GM19035 (cell line): ENCODE measurements around the gene GK.
"Not testable (repeated sequence)": the region's sequence is repeated elsewhere in the genome, so short reads cannot be mapped to it uniquely, and the experiment has no call there.

Source experiments
- ATAC-seq: cut with Tn5 transposase; IDR thresholded peaks from one replicate; pipeline ENCODE4 v1.9.1; 2021; ENCODE audit not compliant: unreplicated experiment

GK gene

GRCh38 chrX:30652527-30653414 is 452 bp upstream of the GK start:
- peak; percentile 86 for ATAC-seq

DNA sequence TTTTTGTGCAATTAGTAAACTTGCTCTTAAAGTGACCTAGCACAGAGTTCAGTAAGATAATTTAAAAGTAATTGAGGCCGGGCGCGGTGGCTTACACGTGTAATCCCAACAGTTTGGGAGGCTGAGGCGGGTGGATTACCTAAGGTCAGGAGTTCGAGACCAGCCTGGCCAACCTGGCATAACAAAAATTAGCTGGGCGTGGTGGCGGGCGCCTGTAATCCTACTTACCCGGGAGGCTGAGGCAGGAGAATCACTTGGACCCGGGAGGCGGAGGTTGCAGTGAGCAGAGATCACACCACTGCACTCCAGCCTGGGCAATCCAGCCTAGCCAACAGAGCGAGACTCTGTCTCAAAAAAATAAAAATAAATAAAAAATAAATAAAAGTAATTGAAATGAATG is 1.2 kb downstream of the GK start:
- ATAC-seq = not testable (repeated sequence)

GRCh38 chrX:30654989-30655607 is 1.9 kb downstream of the GK start:
- no peak for ATAC-seq

- no peak for ATAC-seq
Measured at GRCh38 chrX:30655991-30656390, 2.8 kb downstream of the GK start.

DNA sequence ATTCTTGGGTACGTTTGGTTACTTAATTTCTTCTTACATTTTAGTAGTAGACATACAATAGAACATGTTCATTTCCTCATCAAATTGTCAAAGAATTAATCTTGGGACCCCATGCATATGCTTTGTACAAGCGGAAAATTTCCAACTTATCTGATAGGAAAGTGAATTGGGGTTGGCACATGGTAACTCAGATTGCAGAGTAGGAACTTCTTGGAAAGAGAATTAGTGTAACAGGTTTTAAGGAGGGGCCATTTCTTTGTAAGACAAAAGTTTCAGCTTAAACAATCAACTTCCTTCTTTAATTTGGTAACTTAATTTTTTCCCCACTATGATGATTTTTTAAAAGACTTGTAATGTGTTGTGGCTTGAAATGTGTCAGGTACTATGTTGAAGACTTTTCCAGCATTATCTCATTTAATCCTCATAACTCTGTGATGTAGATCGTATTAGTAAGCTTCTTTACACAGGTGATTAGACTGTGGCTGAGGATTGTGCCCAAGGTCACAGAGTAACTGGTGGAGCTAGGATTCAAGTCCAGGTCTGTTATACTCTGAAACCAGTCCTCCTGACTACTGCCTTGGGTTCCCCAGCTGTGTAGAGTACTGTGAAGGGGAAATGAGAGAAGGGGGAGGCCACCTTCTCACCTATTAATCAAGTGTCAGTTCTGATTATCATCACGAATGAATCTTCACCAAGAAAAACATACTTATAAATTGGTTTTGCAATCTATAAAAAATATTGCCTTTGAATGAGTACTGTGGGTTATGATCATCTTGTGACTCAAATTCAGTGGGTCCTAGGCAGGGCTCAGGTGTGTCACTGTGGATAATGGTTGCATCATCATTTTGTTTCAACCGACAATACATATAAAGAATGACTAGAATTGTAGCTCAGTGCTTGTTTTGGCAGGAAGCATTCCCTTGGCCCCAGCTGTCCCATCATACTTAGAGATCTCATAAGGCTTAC is 4.3 kb downstream of the GK start:
- ATAC-seq = no peak

DNA sequence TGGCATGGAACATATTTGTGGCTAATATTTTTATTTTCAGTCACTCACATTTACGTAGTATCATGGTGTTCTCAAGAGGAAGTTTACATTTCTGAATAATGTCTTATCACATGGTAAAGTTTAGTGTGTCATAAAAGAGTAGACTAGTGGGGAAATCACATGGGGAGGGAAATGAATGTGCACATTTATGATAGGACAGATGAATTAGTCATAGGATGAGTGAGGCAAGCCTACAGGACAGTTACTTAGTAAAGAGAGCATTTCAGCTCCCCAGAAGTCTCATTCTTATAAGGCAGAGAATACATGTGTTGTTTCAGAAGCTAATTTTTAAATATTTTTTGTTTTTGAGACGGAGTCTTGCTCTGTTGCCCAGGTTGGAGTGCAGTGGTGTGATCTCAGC is 6.2 kb downstream of the GK start:
- no peak for ATAC-seq

- ATAC-seq = no peak
Measured at GRCh38 chrX:30661228-30661627, 8.0 kb downstream of the GK start.

DNA sequence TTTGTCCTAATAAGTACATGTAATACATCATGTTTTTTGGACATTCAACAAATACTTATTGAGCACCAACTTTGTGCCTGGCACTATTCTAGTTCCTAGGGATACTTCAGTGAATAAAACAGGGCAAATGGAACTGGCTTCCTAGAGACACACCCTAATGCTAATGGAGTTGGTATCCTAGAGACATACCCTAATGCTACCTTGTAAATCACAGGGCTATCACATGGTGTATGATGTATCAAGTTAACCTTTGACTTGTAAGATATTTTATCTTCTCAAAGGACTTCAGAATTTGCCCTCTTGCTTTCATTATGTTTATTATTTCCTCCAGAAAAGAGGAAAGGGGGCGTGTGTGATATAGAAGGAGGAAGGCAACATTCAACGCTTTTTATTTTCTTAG is 10.1 kb downstream of the GK start:
- no peak for ATAC-seq

- ATAC-seq = no peak
Measured at GRCh38 chrX:30665471-30665870, 12.2 kb downstream of the GK start.

GRCh38 chrX:30666094-30666493 is 12.9 kb downstream of the GK start:
- no peak for ATAC-seq

DNA sequence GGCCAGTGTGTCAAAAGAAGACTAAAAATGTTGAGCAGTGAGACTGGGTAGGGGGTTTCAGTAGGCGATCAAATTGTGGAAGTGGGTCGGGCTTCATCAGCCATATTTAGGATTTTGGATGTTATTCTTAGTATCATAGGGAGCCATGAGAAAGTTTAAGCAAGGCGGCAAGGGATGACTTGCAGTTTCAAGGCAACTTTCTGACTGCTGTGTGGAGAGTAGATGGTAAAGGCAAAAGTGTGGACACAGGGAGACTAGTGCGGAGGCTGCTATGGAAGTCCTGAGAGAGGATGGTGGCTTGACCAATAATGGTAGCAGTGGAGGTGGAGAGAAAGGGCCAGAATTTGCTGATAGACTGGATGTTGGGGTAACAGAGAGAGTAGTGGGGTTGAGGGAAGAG is 15.4 kb downstream of the GK start:
- ATAC-seq = no peak

GRCh38 chrX:30671189-30671588 is 18.0 kb downstream of the GK start:
- ATAC-seq = not testable (repeated sequence)

GRCh38 chrX:30673127-30673796 is 20.0 kb downstream of the GK start:
- no peak for ATAC-seq

GRCh38 chrX:30673884-30674598 is 20.8 kb downstream of the GK start:
- ATAC-seq = no peak

- no peak for ATAC-seq
Measured at GRCh38 chrX:30674799-30675198, 21.6 kb downstream of the GK start.

DNA sequence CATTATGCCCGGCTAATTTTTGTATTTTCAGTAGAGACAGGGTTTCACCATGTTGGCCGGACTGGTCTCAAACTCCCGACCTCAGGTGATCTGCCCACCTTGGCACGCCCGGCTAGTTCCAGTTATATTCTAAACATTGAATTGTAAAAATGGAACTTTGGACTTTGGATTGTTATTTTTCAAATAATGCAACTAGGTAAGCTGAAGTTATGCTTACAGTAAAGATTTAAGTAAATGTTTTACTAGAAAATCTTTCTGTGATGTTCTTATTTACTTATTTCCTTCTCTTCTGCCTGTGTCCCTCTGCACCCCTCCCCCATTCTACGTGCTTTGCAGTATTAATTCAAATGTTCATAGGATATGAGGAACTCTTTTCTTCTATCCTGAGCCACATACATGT is 26.1 kb downstream of the GK start:
- no peak for ATAC-seq

DNA sequence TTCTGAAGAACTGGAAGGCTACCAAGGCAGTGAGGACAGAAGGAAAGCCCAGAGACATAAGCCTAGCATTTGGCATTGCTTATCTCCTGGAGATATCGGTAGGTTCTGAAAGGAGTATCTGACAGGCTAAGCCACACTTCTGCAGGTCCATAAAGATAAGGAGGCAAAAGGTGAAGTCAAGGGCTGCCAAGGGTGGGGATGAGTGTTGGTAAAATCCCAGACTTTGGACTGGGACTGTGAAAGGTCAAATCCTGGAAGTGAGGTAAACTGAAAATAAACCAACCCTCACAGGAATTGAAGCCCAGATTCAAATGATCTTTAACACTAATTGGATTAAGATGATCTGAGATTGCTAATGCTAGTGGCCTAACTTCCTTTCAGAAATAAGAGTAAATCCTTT is 27.4 kb downstream of the GK start:
- ATAC-seq = no peak

- ATAC-seq = no peak
Measured at GRCh38 chrX:30688641-30689040, 35.4 kb downstream of the GK start.

- no peak for ATAC-seq
Measured at GRCh38 chrX:30689116-30689515, 35.9 kb downstream of the GK start.

GRCh38 chrX:30690330-30690729 is 37.1 kb downstream of the GK start:
- ATAC-seq = no peak
